MM.1S (cell line): ENCODE data around the gene KIRREL1.

Experiments used
- EZH2 ChIP-seq: fragments of 300-600 bp; sonication (generic); optimal IDR thresholded peaks from 2 replicates; pipeline ENCODE3; 2017; ENCODE audit warnings: low read depth, mild to moderate bottlenecking, antibody characterized with exemption, low read length, mixed read lengths
- TF ChIP-seq, protein P1 (sequence below): fragments of 300-600 bp; sonication (generic); IDR thresholded peaks from 2 replicates; pipeline ENCODE4 v1.5.1; 2016; ENCODE audit warnings: antibody characterized with exemption, low read length, mixed read lengths

DNA sequence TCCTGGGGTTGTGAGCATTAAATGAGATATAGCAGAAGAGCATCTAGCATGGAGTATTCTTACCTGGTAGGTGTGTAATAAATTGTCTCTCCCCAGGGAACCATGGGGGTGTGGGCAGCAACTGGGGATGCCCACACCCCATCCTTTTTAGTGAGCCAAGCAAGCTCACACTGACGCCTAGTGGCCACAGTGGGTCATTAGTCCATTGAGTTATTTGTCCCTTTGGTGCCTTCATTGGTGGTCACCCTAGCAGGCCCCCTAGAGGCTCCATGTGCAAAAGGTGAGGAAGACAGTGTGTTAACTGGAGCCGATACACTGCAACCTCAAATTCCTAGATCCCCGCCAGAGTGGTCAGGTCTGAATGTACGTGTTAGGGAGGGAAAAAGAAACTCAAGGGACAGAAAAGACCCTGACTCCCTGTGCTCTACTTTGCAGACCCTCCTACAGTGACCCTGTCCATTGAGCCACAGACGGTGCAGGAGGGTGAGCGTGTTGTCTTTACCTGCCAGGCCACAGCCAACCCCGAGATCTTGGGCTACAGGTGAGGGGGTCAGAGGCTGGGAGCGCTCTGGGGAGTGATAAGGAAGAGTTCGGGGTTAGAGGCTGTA lies 94.0 kb downstream of the KIRREL1 start:
- TF ChIP-seq, protein P1, sequence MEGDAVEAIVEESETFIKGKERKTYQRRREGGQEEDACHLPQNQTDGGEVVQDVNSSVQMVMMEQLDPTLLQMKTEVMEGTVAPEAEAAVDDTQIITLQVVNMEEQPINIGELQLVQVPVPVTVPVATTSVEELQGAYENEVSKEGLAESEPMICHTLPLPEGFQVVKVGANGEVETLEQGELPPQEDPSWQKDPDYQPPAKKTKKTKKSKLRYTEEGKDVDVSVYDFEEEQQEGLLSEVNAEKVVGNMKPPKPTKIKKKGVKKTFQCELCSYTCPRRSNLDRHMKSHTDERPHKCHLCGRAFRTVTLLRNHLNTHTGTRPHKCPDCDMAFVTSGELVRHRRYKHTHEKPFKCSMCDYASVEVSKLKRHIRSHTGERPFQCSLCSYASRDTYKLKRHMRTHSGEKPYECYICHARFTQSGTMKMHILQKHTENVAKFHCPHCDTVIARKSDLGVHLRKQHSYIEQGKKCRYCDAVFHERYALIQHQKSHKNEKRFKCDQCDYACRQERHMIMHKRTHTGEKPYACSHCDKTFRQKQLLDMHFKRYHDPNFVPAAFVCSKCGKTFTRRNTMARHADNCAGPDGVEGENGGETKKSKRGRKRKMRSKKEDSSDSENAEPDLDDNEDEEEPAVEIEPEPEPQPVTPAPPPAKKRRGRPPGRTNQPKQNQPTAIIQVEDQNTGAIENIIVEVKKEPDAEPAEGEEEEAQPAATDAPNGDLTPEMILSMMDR = peak; percentile 99
- TF ChIP-seq EZH2 = no peak
